ENCODE measurements around the gene GLB1L2.

GRCh38 chr11:134393638-134394037 is 61.9 kb downstream of the GLB1L2 start:
- TF ChIP-seq POLR2A (IDR thresholded peaks at IDR 0.05; ENCODE audit: low read depth, low read length) (no peak), TAF1 (IDR thresholded peaks at IDR 0.05; ENCODE audit: low read depth, low read length) (no peak), POLR2AphosphoS5 (IDR thresholded peaks at IDR 0.05; ENCODE audit: low read depth, low read length) (no peak)
